ENCODE measurements around the gene ZNF654.

GRCh38 chr3:88075072-88075471 is 16.0 kb downstream of the ZNF654 start:
- TF ChIP-seq, protein P1, sequence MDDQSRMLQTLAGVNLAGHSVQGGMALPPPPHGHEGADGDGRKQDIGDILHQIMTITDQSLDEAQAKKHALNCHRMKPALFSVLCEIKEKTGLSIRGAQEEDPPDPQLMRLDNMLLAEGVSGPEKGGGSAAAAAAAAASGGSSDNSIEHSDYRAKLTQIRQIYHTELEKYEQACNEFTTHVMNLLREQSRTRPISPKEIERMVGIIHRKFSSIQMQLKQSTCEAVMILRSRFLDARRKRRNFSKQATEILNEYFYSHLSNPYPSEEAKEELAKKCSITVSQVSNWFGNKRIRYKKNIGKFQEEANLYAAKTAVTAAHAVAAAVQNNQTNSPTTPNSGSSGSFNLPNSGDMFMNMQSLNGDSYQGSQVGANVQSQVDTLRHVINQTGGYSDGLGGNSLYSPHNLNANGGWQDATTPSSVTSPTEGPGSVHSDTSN (CRISPR knock-in tag; IDR thresholded peaks at IDR 0.05; ENCODE audit: borderline replicate concordance): no peak
- TF ChIP-seq MAX (IDR thresholded peaks at IDR 0.05) (no peak), MXI1 (IDR thresholded peaks at IDR 0.05; ENCODE audit: borderline replicate concordance, low read depth, low read length) (no peak), POLR2A (IDR thresholded peaks at IDR 0.05; ENCODE audit: insufficient read depth in 1 of 2, low read depth in 2 of 2, low read length in 2 of 2) (no peak), ZNF274 (CRISPR knock-in tag; IDR thresholded peaks at IDR 0.05) (no peak), SP2 (CRISPR knock-in tag; IDR thresholded peaks at IDR 0.05) (no peak), ZNF3 (CRISPR knock-in tag; IDR thresholded peaks at IDR 0.05) (no peak), NCOA5 (CRISPR knock-in tag; IDR thresholded peaks at IDR 0.05) (no peak), ZNF747 (CRISPR knock-in tag; IDR thresholded peaks at IDR 0.05; ENCODE audit: borderline replicate concordance) (no peak)
- TF ChIP-seq, protein P2, sequence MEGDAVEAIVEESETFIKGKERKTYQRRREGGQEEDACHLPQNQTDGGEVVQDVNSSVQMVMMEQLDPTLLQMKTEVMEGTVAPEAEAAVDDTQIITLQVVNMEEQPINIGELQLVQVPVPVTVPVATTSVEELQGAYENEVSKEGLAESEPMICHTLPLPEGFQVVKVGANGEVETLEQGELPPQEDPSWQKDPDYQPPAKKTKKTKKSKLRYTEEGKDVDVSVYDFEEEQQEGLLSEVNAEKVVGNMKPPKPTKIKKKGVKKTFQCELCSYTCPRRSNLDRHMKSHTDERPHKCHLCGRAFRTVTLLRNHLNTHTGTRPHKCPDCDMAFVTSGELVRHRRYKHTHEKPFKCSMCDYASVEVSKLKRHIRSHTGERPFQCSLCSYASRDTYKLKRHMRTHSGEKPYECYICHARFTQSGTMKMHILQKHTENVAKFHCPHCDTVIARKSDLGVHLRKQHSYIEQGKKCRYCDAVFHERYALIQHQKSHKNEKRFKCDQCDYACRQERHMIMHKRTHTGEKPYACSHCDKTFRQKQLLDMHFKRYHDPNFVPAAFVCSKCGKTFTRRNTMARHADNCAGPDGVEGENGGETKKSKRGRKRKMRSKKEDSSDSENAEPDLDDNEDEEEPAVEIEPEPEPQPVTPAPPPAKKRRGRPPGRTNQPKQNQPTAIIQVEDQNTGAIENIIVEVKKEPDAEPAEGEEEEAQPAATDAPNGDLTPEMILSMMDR (CRISPR knock-in tag; IDR thresholded peaks at IDR 0.05): no peak
- TF ChIP-seq, protein P3, sequence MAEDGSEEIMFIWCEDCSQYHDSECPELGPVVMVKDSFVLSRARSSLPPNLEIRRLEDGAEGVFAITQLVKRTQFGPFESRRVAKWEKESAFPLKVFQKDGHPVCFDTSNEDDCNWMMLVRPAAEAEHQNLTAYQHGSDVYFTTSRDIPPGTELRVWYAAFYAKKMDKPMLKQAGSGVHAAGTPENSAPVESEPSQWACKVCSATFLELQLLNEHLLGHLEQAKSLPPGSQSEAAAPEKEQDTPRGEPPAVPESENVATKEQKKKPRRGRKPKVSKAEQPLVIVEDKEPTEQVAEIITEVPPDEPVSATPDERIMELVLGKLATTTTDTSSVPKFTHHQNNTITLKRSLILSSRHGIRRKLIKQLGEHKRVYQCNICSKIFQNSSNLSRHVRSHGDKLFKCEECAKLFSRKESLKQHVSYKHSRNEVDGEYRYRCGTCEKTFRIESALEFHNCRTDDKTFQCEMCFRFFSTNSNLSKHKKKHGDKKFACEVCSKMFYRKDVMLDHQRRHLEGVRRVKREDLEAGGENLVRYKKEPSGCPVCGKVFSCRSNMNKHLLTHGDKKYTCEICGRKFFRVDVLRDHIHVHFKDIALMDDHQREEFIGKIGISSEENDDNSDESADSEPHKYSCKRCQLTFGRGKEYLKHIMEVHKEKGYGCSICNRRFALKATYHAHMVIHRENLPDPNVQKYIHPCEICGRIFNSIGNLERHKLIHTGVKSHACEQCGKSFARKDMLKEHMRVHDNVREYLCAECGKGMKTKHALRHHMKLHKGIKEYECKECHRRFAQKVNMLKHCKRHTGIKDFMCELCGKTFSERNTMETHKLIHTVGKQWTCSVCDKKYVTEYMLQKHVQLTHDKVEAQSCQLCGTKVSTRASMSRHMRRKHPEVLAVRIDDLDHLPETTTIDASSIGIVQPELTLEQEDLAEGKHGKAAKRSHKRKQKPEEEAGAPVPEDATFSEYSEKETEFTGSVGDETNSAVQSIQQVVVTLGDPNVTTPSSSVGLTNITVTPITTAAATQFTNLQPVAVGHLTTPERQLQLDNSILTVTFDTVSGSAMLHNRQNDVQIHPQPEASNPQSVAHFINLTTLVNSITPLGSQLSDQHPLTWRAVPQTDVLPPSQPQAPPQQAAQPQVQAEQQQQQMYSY (CRISPR knock-in tag; IDR thresholded peaks at IDR 0.05): no peak

Measured in HepG2 (cell line).